Activated CD4-positive, alpha-beta T cell treated with anti-CD3 and anti-CD28 coated beads, Interleukin-2, amount 10 ng/mL, durations not matched to agents 7 days and 5 days (primary cell): ENCODE data around the gene ERICH4. TPM values are rescaled to one million over a fixed set of nuclear protein-coding genes. Genes with fewer than 3 reads are reported as not detected.

Experiments
- CTCF ChIA-PET: fragments of 350-600 bp; sonication (Branson Sonifier 250); formaldehyde crosslinking; loops from one replicate; lab custom pipeline; 2021; ENCODE audit warnings: antibody characterized with exemption; lab: Charles Lee
- POLR2A ChIA-PET: fragments of 350-600 bp; sonication (Branson Sonifier 250); formaldehyde crosslinking; loops from one replicate; lab custom pipeline; 2021; ENCODE audit warnings: antibody characterized with exemption; lab: Charles Lee
- DNase-seq: peaks from one replicate; pipeline ENCODE4 v3.0.0-alpha.2; 2020
- H3K27ac Mint-ChIP-seq: one replicate; pipeline ENCODE4 v1.8.0; 2021; ENCODE audit warnings: mild to moderate bottlenecking, moderate library complexity, mixed read lengths
- H3K27me3 Mint-ChIP-seq: one replicate; pipeline ENCODE4 v1.8.0; 2021; ENCODE audit warnings: mixed read lengths
- H3K36me3 Mint-ChIP-seq: one replicate; pipeline ENCODE4 v1.8.0; 2021; ENCODE audit warnings: low read depth, mixed read lengths
- H3K4me1 Mint-ChIP-seq: one replicate; pipeline ENCODE4 v1.8.0; 2021; ENCODE audit warnings: mixed read lengths
- H3K4me3 Mint-ChIP-seq: one replicate; pipeline ENCODE4 v1.8.0; 2021; ENCODE audit warnings: mild to moderate bottlenecking, moderate library complexity, mixed read lengths
- H3K9me3 Mint-ChIP-seq: one replicate; pipeline ENCODE4 v1.8.0; 2021; ENCODE audit warnings: mixed read lengths
- total RNA-seq, 2 experiments: library from RNA; stranded (reverse); gene quantifications; one replicate each; pipeline ENCODE4 v1.2.3, GENCODE V29; 2021

Gene ERICH4
- total RNA-seq = not detected

DNA sequence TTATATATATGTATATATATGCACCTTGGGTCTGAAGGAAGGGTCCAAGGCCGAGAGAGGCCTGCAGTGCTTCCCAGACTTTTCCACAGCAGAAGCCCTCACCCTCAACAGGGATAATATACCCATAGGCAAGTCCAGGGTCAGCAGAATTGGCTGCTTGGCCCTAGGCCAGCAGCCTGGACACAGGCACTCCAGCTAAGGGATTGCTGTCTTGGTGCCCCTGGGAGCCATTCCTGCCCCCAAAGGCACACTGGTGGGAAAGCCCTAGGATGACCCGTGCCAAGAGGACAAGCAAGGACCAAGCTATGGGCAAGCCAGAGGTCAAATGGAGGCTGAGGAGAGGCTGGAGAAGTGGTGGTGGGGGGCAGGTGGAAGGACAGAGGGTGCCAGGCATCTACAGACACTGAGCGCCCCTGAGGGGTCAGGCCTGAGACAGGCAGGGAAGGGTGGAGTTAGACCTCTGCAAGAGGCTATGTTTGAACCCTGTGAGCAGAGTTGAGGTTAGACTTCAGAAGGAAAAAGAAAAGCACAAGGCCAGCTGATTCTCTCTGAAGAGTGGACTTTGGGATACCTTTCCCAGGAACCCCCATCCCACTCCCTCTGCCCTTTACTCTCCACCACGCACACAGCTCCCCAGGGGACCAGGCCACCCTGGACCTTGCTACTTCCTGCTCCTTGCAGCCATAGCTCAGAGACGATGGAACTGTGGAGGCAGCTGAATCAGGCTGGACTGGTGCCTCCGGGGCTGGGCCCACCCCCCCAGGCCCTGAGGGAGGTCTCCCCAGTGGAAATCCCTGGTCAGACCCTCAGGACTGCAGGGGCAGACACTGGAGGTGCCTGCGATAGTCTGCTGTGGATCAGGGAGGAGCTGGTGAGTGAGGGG lies at the start of gene ERICH4:
TSS of gene ERICH4 (plus strand) at position 684 of the 883 bp plus-strand sequence. CDS start at position 698, 14 bp downstream.
- Mint-ChIP-seq H3K4me3 (no peak within 1 kb of the TSS), H3K36me3 (peaks cover 2% of the 10 kb centered on the region), H3K4me1 (peaks cover 25% of the 10 kb centered on the region), H3K27ac (no peak within 1 kb of the TSS), H3K9me3 (no peaks in the 10 kb centered on the region), H3K27me3 (peaks cover 9% of the 10 kb centered on the region)
- CTCF ChIA-PET = interaction anchor here (0.5 kb wide), 1 partner anchor 135 kb away, joined by 3 read pairs; no protein-coding TSS in a partner anchor
- POLR2A ChIA-PET = no interaction called here
- no peak for DNase-seq

DNA sequence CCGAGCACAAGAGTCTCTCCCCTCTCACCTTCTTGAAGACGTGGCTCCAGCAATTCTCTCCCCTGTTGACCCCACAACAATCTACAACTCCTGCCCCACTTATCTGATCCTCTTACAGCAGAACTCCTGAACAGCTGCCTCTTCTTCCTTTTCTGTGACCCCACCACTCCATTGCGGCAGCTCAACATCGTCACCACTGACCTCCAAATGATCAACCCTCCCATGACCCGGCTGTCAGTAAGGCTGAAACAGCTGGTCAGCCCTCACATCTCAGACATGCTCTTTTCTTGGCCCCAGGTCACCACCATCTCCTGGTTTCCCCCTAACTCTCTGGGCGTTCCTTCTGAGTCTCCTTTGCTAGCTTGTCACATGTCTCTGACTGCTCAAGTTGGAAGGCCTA lies 47.6 kb upstream of the ERICH4 start:
- POLR2A ChIA-PET = no interaction called here
- CTCF ChIA-PET = interaction anchor here (0.9 kb wide), 1 partner anchor 32 kb away, joined by 3 read pairs; the partner anchor contains the start of gene B9D2
- Mint-ChIP-seq H3K36me3 (peaks cover 4% of the 10 kb centered on the region), H3K4me1 (peaks cover 31% of the 10 kb centered on the region), H3K4me3 (peak overlapping the region; percentile 99), H3K9me3 (no peaks in the 10 kb centered on the region), H3K27ac (peak overlapping the region; percentile 75), H3K27me3 (no peaks in the 10 kb centered on the region)
- no peak for DNase-seq

DNA sequence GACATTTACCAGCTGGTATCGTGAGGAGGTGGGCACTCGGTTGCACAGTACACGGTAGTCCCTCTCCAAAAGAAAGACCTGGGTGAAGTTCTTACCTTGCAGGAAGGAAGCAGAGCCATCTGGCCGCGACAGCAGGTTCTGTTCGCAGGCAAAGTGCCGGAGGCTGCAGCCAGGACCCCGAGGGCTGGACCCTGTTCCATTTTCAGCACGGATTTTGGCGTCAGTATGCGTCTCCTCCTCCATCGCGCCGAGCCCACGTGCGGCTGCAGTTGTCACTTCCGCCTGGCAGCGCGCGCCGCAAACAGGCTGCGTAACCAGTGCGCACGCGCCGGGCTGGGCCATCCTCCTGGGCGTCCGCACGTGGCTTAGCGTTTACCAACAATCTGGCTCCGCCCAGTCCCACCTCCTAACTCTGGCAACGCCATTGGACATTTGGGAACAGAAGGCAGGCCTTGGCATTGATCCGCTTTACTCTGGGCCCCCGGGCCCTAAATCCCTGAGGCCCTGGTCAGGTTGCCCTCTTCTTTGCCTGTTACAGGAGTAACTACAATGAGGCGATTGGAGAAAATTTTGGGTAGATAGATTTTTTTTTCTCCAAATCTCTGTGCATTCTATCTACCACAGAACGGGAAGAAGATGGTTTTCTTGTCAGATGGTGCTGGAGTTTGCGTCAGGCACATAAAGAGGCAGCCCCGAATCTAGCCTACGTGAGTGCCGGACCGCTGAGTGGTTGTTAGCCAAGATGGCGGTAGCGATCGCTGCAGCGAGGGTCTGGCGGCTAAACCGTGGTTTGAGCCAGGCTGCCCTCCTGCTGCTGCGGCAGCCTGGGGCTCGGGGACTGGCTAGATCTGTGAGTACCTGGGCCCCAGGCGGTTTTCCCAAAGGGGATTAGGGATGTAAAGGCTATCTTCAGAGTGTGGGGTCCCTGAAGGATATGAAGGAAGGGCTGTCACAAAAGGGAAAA lies 45.6 kb upstream of the ERICH4 start, which contains the start of the genes BCKDHA and EXOSC5:
TSS of gene BCKDHA (plus strand) at position 733 of the 964 bp plus-strand sequence. CDS start at position 743, 10 bp downstream.
TSS of gene EXOSC5 (minus strand) at position 274 of the 964 bp plus-strand sequence. CDS start at position 243, 31 bp downstream.
- Mint-ChIP-seq H3K27ac (peak within 1 kb of the TSS; percentile 100), H3K27me3 (no peaks in the 10 kb centered on the region), H3K36me3 (no peaks in the 10 kb centered on the region), H3K4me3 (peak within 1 kb of the TSS; percentile 99), H3K4me1 (peaks cover 31% of the 10 kb centered on the region), H3K9me3 (no peaks in the 10 kb centered on the region)
- POLR2A ChIA-PET = interaction anchor here (0.8 kb wide), 1 partner anchor 33 kb away, joined by 4 read pairs; the partner anchor contains the start of gene B9D2
- CTCF ChIA-PET = no interaction called here
- peak; percentile 100 for DNase-seq

DNA sequence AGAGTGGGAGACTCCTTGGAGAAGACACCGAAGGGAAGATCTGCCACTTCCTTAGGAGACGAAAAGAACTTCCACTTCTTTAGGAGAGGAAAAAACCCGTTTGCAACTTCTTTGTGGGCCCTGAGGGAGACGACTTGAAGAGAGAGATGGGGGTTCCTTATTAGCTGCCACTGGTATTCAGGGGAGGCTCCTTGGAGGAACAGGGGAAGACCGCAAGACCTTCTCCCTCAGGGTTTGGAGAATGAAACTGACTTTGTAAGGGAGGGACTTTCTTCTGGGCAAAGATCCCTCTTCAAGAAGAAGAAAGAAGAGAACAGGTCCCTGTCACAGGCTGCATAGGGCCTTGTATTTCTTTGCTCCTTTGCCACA lies 44.9 kb upstream of the ERICH4 start:
- CTCF ChIA-PET = interaction anchor here (1.0 kb wide), 1 partner anchor 26 kb away, joined by 3 read pairs; no protein-coding TSS in a partner anchor
- no peaks in the 10 kb centered on the region for H3K27me3 Mint-ChIP-seq
- peaks cover 31% of the 10 kb centered on the region for H3K4me1 Mint-ChIP-seq
- H3K36me3 Mint-ChIP-seq = no peaks in the 10 kb centered on the region
- peak overlapping the region; percentile 100 for H3K27ac Mint-ChIP-seq
- POLR2A ChIA-PET = interaction anchor here (0.8 kb wide), 1 partner anchor 34 kb away, joined by 4 read pairs; the partner anchor contains the start of gene B9D2
- H3K9me3 Mint-ChIP-seq = no peaks in the 10 kb centered on the region
- DNase-seq = no peak
- H3K4me3 Mint-ChIP-seq = peak overlapping the region; percentile 99

- Mint-ChIP-seq H3K27me3 (no peaks in the 10 kb centered on the region), H3K36me3 (no peaks in the 10 kb centered on the region), H3K27ac (peak overlapping the region; percentile 100), H3K9me3 (no peaks in the 10 kb centered on the region), H3K4me1 (peaks cover 31% of the 10 kb centered on the region), H3K4me3 (peak overlapping the region; percentile 99)
- no peak for DNase-seq
- POLR2A ChIA-PET = interaction anchor here (0.8 kb wide), 1 partner anchor 34 kb away, joined by 4 read pairs; the partner anchor contains the start of gene B9D2
- CTCF ChIA-PET = interaction anchor here (0.8 to 1.0 kb wide), 2 partner anchors 9 to 26 kb away, joined by 3 to 4 read pairs; no protein-coding TSS in a partner anchor
Observed at GRCh38 chr19:41398598-41398997, 44.4 kb upstream of the ERICH4 start.

DNA sequence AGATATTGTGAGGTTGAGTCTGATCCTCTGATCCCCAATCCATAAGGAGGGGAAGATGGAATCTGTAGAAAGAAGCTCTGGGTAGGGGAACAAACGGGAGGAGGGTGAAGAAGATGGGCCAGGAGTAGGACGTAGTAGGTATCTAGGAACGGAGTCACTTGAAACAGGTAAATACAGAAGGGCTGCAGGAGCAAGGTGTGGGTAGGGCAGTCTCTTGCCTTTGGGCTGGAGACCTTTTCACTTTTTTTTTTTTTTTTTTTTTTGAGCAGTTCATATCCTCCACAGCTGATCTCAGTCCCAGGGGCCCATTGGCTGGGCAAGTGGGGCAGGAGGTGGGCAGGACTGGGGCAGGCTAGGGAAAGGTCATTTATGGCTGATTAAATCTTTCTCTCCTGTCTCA lies 43.9 kb upstream of the ERICH4 start:
- peak overlapping the region; percentile 100 for H3K27ac Mint-ChIP-seq
- no peaks in the 10 kb centered on the region for H3K36me3 Mint-ChIP-seq
- H3K4me1 Mint-ChIP-seq = peaks cover 31% of the 10 kb centered on the region
- no peaks in the 10 kb centered on the region for H3K27me3 Mint-ChIP-seq
- DNase-seq = no peak
- ChIA-PET CTCF (interaction anchor here (0.6 to 1.0 kb wide), 3 partner anchors 9 to 31 kb away, joined by 3 to 4 read pairs (median 3); no protein-coding TSS in a partner anchor), POLR2A (no interaction called here)
- H3K4me3 Mint-ChIP-seq = peak overlapping the region; percentile 99
- no peaks in the 10 kb centered on the region for H3K9me3 Mint-ChIP-seq

GRCh38 chr19:41399525-41399924 lies 43.4 kb upstream of the ERICH4 start:
- H3K27ac Mint-ChIP-seq = peak overlapping the region; percentile 13
- H3K36me3 Mint-ChIP-seq = no peaks in the 10 kb centered on the region
- no peaks in the 10 kb centered on the region for H3K9me3 Mint-ChIP-seq
- no peaks in the 10 kb centered on the region for H3K27me3 Mint-ChIP-seq
- CTCF ChIA-PET = interaction anchor here (0.6 kb wide), 1 partner anchor 31 kb away, joined by 3 read pairs; no protein-coding TSS in a partner anchor
- POLR2A ChIA-PET = no interaction called here
- DNase-seq = no peak
- H3K4me1 Mint-ChIP-seq = peaks cover 31% of the 10 kb centered on the region
- H3K4me3 Mint-ChIP-seq = peak overlapping the region; percentile 36

DNA sequence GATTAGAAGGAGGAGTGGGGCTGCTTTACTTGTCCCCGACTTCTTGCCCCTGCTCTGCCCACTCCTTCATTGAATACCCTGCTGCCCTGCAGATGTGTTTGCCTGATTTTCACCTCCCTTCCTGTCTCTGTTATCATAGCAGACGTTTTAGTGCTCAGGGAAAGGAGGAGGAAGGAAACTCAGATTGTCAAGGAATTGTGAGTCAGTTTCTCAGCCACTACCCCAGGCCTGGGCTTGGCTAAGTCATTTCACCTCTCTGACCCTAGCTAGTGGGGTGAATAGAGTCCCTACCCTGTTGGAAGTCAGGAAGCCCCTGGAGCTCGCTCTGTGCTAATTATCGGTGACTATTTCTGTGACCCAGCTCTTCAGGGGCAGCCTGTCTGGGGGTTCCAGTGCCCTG lies 41.5 kb upstream of the ERICH4 start:
- ChIA-PET POLR2A (interaction anchor here (1.0 kb wide), 1 partner anchor 19 kb away, joined by 3 read pairs; no protein-coding TSS in a partner anchor), CTCF (no interaction called here)
- no peak overlapping the region for H3K27ac Mint-ChIP-seq
- H3K36me3 Mint-ChIP-seq = no peaks in the 10 kb centered on the region
- no peaks in the 10 kb centered on the region for H3K9me3 Mint-ChIP-seq
- DNase-seq = no peak
- H3K27me3 Mint-ChIP-seq = no peaks in the 10 kb centered on the region
- peaks cover 20% of the 10 kb centered on the region for H3K4me1 Mint-ChIP-seq
- H3K4me3 Mint-ChIP-seq = no peak overlapping the region

DNA sequence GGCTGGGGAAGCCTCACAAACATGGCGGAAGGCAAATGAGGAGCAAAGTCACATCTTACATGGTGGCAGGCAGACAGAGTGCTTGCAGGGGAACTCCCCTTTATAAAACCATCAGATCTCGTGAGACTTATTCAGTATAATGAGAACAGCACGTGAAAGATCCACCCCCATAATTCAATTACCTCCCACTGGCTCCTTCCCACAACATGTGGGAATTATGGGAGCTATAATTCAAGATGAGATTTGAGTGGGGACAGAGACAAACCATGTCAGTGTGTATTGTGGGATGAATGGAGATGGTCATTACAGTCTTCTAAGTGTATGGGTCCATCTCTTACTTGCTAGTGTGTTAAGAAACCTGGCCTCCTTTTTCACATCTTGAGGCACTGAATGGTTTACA lies 40.9 kb upstream of the ERICH4 start:
- H3K36me3 Mint-ChIP-seq = no peaks in the 10 kb centered on the region
- DNase-seq = no peak
- ChIA-PET POLR2A (interaction anchor here (1.0 kb wide), 1 partner anchor 18 kb away, joined by 3 read pairs; no protein-coding TSS in a partner anchor), CTCF (no interaction called here)
- H3K9me3 Mint-ChIP-seq = no peaks in the 10 kb centered on the region
- no peak overlapping the region for H3K4me3 Mint-ChIP-seq
- H3K27me3 Mint-ChIP-seq = no peaks in the 10 kb centered on the region
- no peak overlapping the region for H3K27ac Mint-ChIP-seq
- H3K4me1 Mint-ChIP-seq = peaks cover 18% of the 10 kb centered on the region

DNA sequence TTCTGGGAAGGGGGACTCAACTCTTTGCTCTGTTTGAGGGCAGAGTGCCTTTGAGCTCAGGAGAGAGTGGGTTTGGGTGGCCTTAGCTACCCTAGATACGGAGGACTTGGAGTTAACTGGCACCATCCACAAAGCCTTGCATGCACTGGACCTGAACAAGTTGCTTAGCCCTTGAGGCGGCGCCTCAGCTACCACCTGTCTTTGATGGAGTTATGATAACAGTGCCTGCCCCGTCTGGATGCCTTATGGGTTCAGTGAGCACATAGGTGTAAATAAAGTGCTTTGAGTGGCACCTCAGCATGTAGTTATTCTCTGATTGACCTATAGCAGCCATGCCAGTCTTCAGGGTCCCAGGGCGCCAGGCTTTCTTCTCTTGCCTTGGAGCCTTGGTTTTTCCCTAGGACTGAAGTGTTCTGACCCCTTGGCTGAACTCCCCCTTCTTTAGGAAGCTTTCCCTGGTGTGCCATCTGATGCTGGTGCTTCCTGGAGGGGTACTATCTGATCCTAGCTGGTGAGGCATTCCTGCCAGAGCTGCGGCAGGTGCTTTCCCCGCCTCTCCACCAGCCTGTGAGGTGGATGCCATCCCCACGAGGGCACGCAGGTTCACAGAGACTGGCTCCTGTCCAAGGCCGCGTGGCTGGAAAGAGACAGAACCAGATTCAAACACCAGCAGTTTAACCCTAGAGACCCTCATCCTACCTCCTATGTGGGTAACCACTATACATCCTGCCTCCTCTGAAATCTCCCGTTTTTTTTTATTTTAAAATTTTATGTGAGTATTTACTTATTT lies 39.6 kb upstream of the ERICH4 start:
- Mint-ChIP-seq H3K9me3 (no peaks in the 10 kb centered on the region), H3K36me3 (no peaks in the 10 kb centered on the region), H3K27ac (no peak overlapping the region), H3K27me3 (no peaks in the 10 kb centered on the region), H3K4me1 (peaks cover 11% of the 10 kb centered on the region), H3K4me3 (no peak overlapping the region)
- no peak for DNase-seq
- ChIA-PET POLR2A (no interaction called here), CTCF (no interaction called here)

DNA sequence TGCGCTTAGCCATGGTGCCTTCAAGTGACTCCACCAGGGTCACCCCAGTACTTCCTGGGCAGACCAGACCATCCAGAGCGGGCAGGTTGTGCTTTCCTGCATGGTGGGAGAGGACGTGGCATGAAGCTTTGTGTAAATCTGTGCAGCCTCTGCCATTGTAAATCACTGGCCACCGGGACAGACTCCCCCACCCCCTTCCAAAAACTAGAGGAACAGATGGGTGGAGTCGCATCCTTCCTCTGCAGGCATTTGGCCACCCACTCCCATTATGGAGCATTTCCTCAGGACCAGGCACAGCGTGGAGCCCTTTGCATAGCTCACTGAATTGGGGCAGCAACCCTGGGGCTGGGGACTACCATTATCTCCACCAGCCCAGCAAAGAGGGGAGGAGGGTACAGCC lies 37.2 kb upstream of the ERICH4 start:
- Mint-ChIP-seq H3K36me3 (no peaks in the 10 kb centered on the region), H3K27ac (no peak overlapping the region), H3K9me3 (no peaks in the 10 kb centered on the region), H3K27me3 (no peaks in the 10 kb centered on the region), H3K4me3 (no peak overlapping the region), H3K4me1 (peaks cover 11% of the 10 kb centered on the region)
- CTCF ChIA-PET = interaction anchor here (0.6 kb wide), 1 partner anchor 125 kb away, joined by 3 read pairs; no protein-coding TSS in a partner anchor
- POLR2A ChIA-PET = no interaction called here
- DNase-seq = no peak
